K562 (cell line): ENCODE data around the gene CCDC71L. TPM values are rescaled to one million over a fixed set of nuclear protein-coding genes. Genes with fewer than 3 reads are reported as not detected.

Experiments used
- CBFB ChIP-seq: sonication (generic); formaldehyde crosslinking; IDR thresholded peaks from 2 replicates; pipeline ENCODE4 v1.4.0; 2020; ENCODE audit warnings: mild to moderate bottlenecking, missing genetic modification reagents
- CEBPG ChIP-seq, 3 experiments: fragments of 200-800 bp in 1 of 3; sonication (Bioruptor generic) in 1 of 3; sonication (generic) in 1 of 3; formaldehyde crosslinking in 1 of 3; IDR thresholded peaks in 2 of 3; conservative IDR thresholded peaks in 1 of 3; 2 replicates each; pipeline versions ENCODE4 v1.6.1 to v1.8.0; 2016 to 2022; ENCODE audit warnings: missing compliant biosample characterization in 2 of 3, missing genetic modification characterization in 2 of 3, mild to moderate bottlenecking in 1 of 3, missing genetic modification reagents in 1 of 3
- ELF1 ChIP-seq: fragments of 200-800 bp; sonication (Bioruptor generic); IDR thresholded peaks from 2 replicates; pipeline ENCODE4 v1.6.1; 2016; ENCODE audit warnings: missing genetic modification characterization, missing compliant biosample characterization
- FOXJ2 ChIP-seq: fragments of 200-800 bp; sonication (Bioruptor generic); IDR thresholded peaks from 2 replicates; pipeline ENCODE4 v1.6.1; 2016; ENCODE audit warnings: missing genetic modification characterization, missing compliant biosample characterization
- FOXP1 ChIP-seq: sonication (generic); formaldehyde crosslinking; IDR thresholded peaks from 2 replicates; pipeline ENCODE4 v1.8.0; 2022; ENCODE audit warnings: mild to moderate bottlenecking, missing genetic modification reagents
- GATAD2A ChIP-seq: fragments of 450-650 bp; IDR thresholded peaks from 2 replicates; pipeline ENCODE4 v1.6.1; 2017
- HMBOX1 ChIP-seq: sonication (generic); IDR thresholded peaks from 2 replicates; pipeline ENCODE4 v1.6.1; 2016
- KDM1A ChIP-seq, 2 experiments: fragments of 450-650 bp; IDR thresholded peaks; 2 replicates each; pipeline ENCODE4 v1.6.1; 2016; ENCODE audit warnings: mild to moderate bottlenecking in 2 of 2
- MTA3 ChIP-seq: fragments of 450-650 bp; formaldehyde crosslinking; IDR thresholded peaks from 2 replicates; pipeline ENCODE4 v1.6.1; 2017; ENCODE audit warnings: mild to moderate bottlenecking, borderline replicate concordance
- NR0B1 ChIP-seq: fragments of 450-650 bp; IDR thresholded peaks from one replicate; pipeline ENCODE4 v1.6.1; 2018; ENCODE audit warnings: mild to moderate bottlenecking, moderate library complexity; ENCODE audit not compliant: partially characterized antibody
- POLR2AphosphoS5 ChIP-seq: IDR thresholded peaks from 2 replicates; pipeline ENCODE4 v1.6.1; 2011; ENCODE audit warnings: mild to moderate bottlenecking, low read depth, low read length, moderate library complexity; ENCODE audit not compliant: control insufficient read depth, insufficient read depth
- PRDM10 ChIP-seq: fragments of 450-650 bp; IDR thresholded peaks from 2 replicates; pipeline ENCODE4 v1.6.1; 2018; ENCODE audit not compliant: partially characterized antibody
- SIRT6 ChIP-seq: IDR thresholded peaks from one replicate; pipeline ENCODE4 v1.6.1; 2012; ENCODE audit warnings: low read depth, mild to moderate bottlenecking, control low read depth, inconsistent platforms, low read length, moderate library complexity
- SMAD4 ChIP-seq: fragments of 250-450 bp; sonication (Bioruptor Pico); conservative IDR thresholded peaks from 2 replicates; pipeline ENCODE4 v1.8.0; 2021; ENCODE audit warnings: inconsistent platforms, mild to moderate bottlenecking, moderate library complexity
- SOX6 ChIP-seq: fragments of 450-650 bp; IDR thresholded peaks from 2 replicates; pipeline ENCODE4 v1.6.1; 2014; ENCODE audit warnings: mild to moderate bottlenecking
- SREBF2 ChIP-seq: sonication (generic); formaldehyde crosslinking; IDR thresholded peaks from 2 replicates; pipeline ENCODE4 v1.4.0; 2020; ENCODE audit warnings: mild to moderate bottlenecking, missing genetic modification reagents
- ZBTB2 ChIP-seq: fragments of 450-650 bp; IDR thresholded peaks from 2 replicates; pipeline ENCODE4 v1.6.1; 2016; ENCODE audit warnings: antibody characterized with exemption
- ZNF41 ChIP-seq: fragments of 250-450 bp; sonication (Bioruptor Pico); conservative IDR thresholded peaks from 2 replicates; pipeline ENCODE4 v1.4.0; 2020; ENCODE audit warnings: mild to moderate bottlenecking
- ZNF780A ChIP-seq: fragments of 250-450 bp; sonication (Bioruptor Pico); IDR thresholded peaks from 2 replicates; pipeline ENCODE4 v1.5.0; 2021; ENCODE audit warnings: mild to moderate bottlenecking
- polyA plus RNA-seq, 8 experiments: library from polyadenylated mRNA; depleted of rRNA in 4 of 8; stranded (reverse) in 5 of 8; unstranded in 3 of 8; fragments of >200 nt; fragmentation: Nextera tagmentation in 2 of 8; fragmentation: Illumina TruSeq in 1 of 8; extraction: Ambion mirVana in 2 of 8; extraction: Trizol in 1 of 8; gene quantifications; 2 replicates each; pipeline versions ENCODE4 v1.2.1 to v1.2.3, GENCODE V29; 2011 to 2014; ENCODE audit warnings: inconsistent platforms in 1 of 8, missing spikeins in 1 of 8
- total RNA-seq, 7 experiments: library from RNA; depleted of rRNA in 6 of 7; stranded (reverse); fragments of >200 nt in 6 of 7; fragmentation: Illumina TruSeq in 2 of 7; extraction: Trizol in 2 of 7; gene quantifications; 2 replicates each; pipeline versions ENCODE4 v1.2.1 to v1.2.3, GENCODE V29; 2011 to 2021; ENCODE audit warnings: low replicate concordance in 1 of 7

CCDC71L gene
- total and polyA plus RNA-seq, 9 of the 15 experiments (the other 6 are each of a cell fraction or from before 2014, with no cell fraction given) = 5.7 to 108 (median 25.4) TPM

- TF ChIP-seq SIRT6 (no peak), MTA3 (peak; percentile 86), HMBOX1 (peak; percentile 98), CEBPG (CRISPR knock-in tag; IDR thresholded peaks at IDR 0.05) (no peak), CEBPG (tag; conservative IDR thresholded peaks at IDR 0.05 in 1 of 2, IDR thresholded peaks at IDR 0.05 in 1 of 2) (peak; percentile 71 to 73; a peak in 3 of 4 replicates), ZNF41 (CRISPR knock-in tag) (peak; percentile 6; the same call in 1 of the 2 replicates), SREBF2 (0 out of 2 replicates have a peak, but pooled peaks have one; percentile 3), ZBTB2 (peak; percentile 80; the same call in 1 of the 2 replicates), PRDM10 (peak; percentile 23), SMAD4 (CRISPR knock-in tag) (peak; percentile 93), POLR2AphosphoS5 (no peak), SOX6 (peak; percentile 99), GATAD2A (peak; percentile 96), ZNF780A (CRISPR knock-in tag) (no peak), KDM1A (IDR thresholded peaks at IDR 0.05) (peak; percentile 76 to 78), FOXJ2 (tag) (peak; percentile 11; the same call in 1 of the 2 replicates), FOXP1 (CRISPR knock-in tag) (no peak; the same call in 1 of the 2 replicates), ELF1 (tag) (peak; percentile 44; the same call in 1 of the 2 replicates), NR0B1 (no peak), CBFB (CRISPR knock-in tag) (no peak)
Measured at GRCh38 chr7:106679153-106679931, 18.4 kb upstream of the CCDC71L start (continued).
